ENCODE results near the gene TRIM63. TPM values are rescaled to one million over a fixed set of nuclear protein-coding genes. Genes with fewer than 3 reads are reported as not detected.

The TRIM63 gene
- total and polyA plus RNA-seq, 9 of the 15 experiments (the other 6 are each of a cell fraction or from before 2014, with no cell fraction given), result 0.08 to 0.57 (median 0.36) TPM

DNA sequence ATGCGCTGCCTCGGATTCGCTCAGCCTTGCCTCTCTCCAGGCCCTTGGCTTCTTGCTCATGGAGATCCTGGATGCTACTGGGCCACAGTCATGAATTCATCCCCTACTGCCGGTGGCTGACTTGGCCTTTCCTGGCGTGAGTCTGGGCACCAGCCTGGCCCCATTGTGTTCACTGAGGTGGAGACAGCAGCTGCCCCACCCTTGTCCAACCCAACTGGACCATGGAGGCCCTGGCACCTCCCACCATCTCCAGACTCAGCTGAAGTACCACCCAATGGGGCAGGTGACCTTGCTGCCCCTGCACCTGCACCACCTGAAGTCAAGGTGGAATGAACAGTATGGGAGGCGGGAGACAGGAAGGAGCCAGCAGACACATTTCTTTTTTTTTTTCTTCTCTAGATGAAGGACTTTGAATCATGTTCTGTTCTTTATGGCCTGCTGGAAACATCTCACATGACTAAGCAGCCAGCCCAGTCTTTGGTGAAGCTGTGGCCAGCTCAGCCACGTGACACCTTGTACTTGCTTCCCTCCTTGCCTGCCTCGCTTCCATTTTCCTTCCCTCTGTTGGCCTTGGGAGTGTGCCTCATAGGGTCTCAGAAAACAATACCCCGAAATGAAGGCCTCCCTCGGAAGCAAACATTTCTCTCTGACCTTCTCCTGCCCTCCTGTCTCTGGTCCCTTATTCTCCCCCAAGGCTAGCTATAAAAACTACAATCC, 17.7 kb downstream of the TRIM63 start (continued):
- TF ChIP-seq SP2 (IDR thresholded peaks at IDR 0.05; ENCODE audit: extremely low read depth, low read depth, low read length, poor library complexity, severe bottlenecking) (no peak), SMAD2 (IDR thresholded peaks at IDR 0.05; ENCODE audit: low read depth, low read length) (no peak), FOXP1 (CRISPR knock-in tag; IDR thresholded peaks at IDR 0.05) (no peak), KLF13 (tag; IDR thresholded peaks at IDR 0.05; ENCODE audit: borderline replicate concordance, low read depth) (peak; percentile 66; the same call in 1 of the 2 replicates), TFAM (CRISPR knock-in tag; conservative IDR thresholded peaks at IDR 0.05) (no peak), MBD2 (IDR thresholded peaks at IDR 0.05; ENCODE audit: borderline replicate concordance, low read depth) (no peak), NR2C1 (IDR thresholded peaks at IDR 0.05) (no peak), NR2C1 (tag; IDR thresholded peaks at IDR 0.05) (peak; percentile 89), ARNT (IDR thresholded peaks at IDR 0.05) (no peak), ZNF79 (CRISPR knock-in tag; IDR thresholded peaks at IDR 0.05; ENCODE audit: low read depth) (peak; percentile 90), ZNF311 (CRISPR knock-in tag; IDR thresholded peaks at IDR 0.05) (peak; percentile 69; the same call in 1 of the 2 replicates), EHMT2 (IDR thresholded peaks at IDR 0.05) (peak; percentile 59; the same call in 1 of the 2 replicates)
- TF ChIP-seq, protein P1, sequence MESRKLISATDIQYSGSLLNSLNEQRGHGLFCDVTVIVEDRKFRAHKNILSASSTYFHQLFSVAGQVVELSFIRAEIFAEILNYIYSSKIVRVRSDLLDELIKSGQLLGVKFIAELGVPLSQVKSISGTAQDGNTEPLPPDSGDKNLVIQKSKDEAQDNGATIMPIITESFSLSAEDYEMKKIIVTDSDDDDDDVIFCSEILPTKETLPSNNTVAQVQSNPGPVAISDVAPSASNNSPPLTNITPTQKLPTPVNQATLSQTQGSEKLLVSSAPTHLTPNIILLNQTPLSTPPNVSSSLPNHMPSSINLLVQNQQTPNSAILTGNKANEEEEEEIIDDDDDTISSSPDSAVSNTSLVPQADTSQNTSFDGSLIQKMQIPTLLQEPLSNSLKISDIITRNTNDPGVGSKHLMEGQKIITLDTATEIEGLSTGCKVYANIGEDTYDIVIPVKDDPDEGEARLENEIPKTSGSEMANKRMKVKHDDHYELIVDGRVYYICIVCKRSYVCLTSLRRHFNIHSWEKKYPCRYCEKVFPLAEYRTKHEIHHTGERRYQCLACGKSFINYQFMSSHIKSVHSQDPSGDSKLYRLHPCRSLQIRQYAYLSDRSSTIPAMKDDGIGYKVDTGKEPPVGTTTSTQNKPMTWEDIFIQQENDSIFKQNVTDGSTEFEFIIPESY (CRISPR knock-in tag; IDR thresholded peaks at IDR 0.05), result no peak
- TF ChIP-seq, protein P2, sequence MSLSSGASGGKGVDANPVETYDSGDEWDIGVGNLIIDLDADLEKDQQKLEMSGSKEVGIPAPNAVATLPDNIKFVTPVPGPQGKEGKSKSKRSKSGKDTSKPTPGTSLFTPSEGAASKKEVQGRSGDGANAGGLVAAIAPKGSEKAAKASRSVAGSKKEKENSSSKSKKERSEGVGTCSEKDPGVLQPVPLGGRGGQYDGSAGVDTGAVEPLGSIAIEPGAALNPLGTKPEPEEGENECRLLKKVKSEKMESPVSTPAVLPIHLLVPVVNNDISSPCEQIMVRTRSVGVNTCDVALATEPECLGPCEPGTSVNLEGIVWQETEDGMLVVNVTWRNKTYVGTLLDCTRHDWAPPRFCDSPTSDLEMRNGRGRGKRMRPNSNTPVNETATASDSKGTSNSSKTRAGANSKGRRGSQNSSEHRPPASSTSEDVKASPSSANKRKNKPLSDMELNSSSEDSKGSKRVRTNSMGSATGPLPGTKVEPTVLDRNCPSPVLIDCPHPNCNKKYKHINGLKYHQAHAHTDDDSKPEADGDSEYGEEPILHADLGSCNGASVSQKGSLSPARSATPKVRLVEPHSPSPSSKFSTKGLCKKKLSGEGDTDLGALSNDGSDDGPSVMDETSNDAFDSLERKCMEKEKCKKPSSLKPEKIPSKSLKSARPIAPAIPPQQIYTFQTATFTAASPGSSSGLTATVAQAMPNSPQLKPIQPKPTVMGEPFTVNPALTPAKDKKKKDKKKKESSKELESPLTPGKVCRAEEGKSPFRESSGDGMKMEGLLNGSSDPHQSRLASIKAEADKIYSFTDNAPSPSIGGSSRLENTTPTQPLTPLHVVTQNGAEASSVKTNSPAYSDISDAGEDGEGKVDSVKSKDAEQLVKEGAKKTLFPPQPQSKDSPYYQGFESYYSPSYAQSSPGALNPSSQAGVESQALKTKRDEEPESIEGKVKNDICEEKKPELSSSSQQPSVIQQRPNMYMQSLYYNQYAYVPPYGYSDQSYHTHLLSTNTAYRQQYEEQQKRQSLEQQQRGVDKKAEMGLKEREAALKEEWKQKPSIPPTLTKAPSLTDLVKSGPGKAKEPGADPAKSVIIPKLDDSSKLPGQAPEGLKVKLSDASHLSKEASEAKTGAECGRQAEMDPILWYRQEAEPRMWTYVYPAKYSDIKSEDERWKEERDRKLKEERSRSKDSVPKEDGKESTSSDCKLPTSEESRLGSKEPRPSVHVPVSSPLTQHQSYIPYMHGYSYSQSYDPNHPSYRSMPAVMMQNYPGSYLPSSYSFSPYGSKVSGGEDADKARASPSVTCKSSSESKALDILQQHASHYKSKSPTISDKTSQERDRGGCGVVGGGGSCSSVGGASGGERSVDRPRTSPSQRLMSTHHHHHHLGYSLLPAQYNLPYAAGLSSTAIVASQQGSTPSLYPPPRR (CRISPR knock-in tag; IDR thresholded peaks at IDR 0.05; ENCODE audit: borderline replicate concordance), result no peak
- TF ChIP-seq, protein P3, sequence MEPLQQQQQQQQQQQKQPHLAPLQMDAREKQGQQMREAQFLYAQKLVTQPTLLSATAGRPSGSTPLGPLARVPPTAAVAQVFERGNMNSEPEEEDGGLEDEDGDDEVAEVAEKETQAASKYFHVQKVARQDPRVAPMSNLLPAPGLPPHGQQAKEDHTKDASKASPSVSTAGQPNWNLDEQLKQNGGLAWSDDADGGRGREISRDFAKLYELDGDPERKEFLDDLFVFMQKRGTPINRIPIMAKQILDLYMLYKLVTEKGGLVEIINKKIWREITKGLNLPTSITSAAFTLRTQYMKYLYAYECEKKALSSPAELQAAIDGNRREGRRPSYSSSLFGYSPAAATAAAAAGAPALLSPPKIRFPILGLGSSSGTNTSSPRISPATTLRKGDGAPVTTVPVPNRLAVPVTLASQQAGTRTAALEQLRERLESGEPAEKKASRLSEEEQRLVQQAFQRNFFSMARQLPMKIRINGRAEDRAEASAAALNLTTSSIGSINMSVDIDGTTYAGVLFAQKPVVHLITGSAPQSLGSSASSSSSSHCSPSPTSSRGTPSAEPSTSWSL (CRISPR knock-in tag; IDR thresholded peaks at IDR 0.05; ENCODE audit: borderline replicate concordance), result peak; percentile 72; the same call in 1 of the 2 replicates
